Fibroblast of lung (primary cell): ENCODE data around the gene ANO10.

ENCODE experiments used
- EZH2 ChIP-seq: IDR thresholded peaks from 2 replicates; pipeline ENCODE4 v1.5.1; 2012; ENCODE audit warnings: low read length, control low read depth, mild to moderate bottlenecking; ENCODE audit errors: missing control alignments
- TF ChIP-seq, protein P1 (sequence below), 2 donors: IDR thresholded peaks in 1 of 2; conservative IDR thresholded peaks in 1 of 2; 1 replicate in 1 of 2; 2 replicates in 1 of 2; pipeline ENCODE4 v1.5.1; 2011 to 2012; ENCODE audit warnings: low read length in 2 of 2, control low read depth in 1 of 2, inconsistent platforms in 1 of 2, low read depth in 1 of 2, mild to moderate bottlenecking in 1 of 2

DNA sequence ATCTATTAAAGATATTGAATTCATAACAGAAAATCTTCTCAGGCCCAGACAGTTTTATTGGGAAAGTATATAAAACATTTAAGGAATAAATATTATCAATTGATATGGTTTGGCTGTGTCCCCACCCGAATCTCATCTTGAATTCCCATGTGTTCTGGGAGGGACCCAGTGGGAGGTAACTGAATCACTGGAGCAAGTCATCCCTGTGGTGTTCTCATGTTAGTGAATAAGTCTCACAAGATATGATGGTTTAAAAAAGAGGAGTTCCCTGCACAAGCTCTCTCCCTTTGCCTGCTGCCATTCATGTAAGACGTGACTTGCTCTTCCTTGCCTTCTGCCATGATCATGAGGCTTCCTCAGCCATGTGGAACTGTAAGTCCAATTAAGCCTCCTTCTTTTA, 160.5 kb downstream of the ANO10 start:
- no peak for TF ChIP-seq EZH2
- TF ChIP-seq, protein P1, sequence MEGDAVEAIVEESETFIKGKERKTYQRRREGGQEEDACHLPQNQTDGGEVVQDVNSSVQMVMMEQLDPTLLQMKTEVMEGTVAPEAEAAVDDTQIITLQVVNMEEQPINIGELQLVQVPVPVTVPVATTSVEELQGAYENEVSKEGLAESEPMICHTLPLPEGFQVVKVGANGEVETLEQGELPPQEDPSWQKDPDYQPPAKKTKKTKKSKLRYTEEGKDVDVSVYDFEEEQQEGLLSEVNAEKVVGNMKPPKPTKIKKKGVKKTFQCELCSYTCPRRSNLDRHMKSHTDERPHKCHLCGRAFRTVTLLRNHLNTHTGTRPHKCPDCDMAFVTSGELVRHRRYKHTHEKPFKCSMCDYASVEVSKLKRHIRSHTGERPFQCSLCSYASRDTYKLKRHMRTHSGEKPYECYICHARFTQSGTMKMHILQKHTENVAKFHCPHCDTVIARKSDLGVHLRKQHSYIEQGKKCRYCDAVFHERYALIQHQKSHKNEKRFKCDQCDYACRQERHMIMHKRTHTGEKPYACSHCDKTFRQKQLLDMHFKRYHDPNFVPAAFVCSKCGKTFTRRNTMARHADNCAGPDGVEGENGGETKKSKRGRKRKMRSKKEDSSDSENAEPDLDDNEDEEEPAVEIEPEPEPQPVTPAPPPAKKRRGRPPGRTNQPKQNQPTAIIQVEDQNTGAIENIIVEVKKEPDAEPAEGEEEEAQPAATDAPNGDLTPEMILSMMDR (conservative IDR thresholded peaks at IDR 0.05 in 1 of 2, IDR thresholded peaks at IDR 0.05 in 1 of 2; ENCODE audit: low read depth in 1 of 2, low read length in 2 of 2), result no peak
